ENCODE measurements around the gene ANXA6. TPM values are rescaled to one million over a fixed set of nuclear protein-coding genes. Genes with fewer than 3 reads are reported as not detected.

Gene ANXA6
- total RNA-seq, 1 donor from 2014 or later: 320 TPM

DNA sequence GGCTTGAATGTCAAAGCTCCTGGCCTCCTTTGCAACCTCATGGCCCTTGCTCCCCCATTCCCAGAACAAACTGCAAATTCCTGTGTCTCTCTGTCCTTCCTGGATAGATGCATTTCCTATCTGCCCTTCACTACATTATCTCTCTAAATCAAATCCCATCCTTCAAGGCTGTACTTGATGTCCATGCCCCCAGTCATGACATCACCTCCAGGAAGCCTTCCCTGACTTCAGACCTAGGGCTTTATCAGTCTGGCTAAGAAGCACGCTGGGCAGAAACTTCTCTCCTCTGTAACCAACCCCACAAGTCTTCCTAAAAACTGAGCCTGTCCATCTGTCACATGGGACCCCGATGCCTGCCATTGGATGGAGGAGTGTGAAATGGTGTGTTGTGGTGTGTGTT lies 51.1 kb downstream of the ANXA6 start:
- no peak overlapping the region for H3K4me3 Mint-ChIP-seq (ENCODE audit: unreplicated experiment)
- Histone ChIP-seq H3K79me2 (ENCODE audit: insufficient read depth, low read length) (no peaks in the 10 kb centered on the region), H3K27ac (ENCODE audit: low read depth, low read length) (no peak overlapping the region), H3K4me2 (ENCODE audit: low read length) (no peak overlapping the region), H3K4me3 (ENCODE audit: insufficient read depth, low read depth, low read length) (no peak overlapping the region), H3K36me3 (ENCODE audit: insufficient read depth, low read length) (peaks cover 60% of the 10 kb centered on the region), H4K20me1 (ENCODE audit: insufficient read depth, low read length) (peaks cover 66% of the 10 kb centered on the region), H2AFZ (ENCODE audit: low read depth, low read length) (no peak overlapping the region), H3K27me3 (ENCODE audit: insufficient read depth, low read length) (no peaks in the 10 kb centered on the region), H3K4me1 (ENCODE audit: insufficient read depth, low read length) (peaks cover 6% of the 10 kb centered on the region), H3K9ac (ENCODE audit: low read length) (no peak overlapping the region), H3K9me3 (ENCODE audit: insufficient read depth, low read depth, low read length) (no peaks in the 10 kb centered on the region)
- FAIRE-seq (no peak), DNase-seq (ENCODE audit: low read depth) (no peak)
- TF ChIP-seq EZH2 (IDR thresholded peaks at IDR 0.05; ENCODE audit: insufficient read depth, low read length) (no peak), CTCF (IDR thresholded peaks at IDR 0.05; ENCODE audit: insufficient read depth, low read depth, low read length) (no peak)
- no peaks in the 10 kb centered on the region for H3K27me3 Mint-ChIP-seq (ENCODE audit: low read depth, unreplicated experiment)
- H3K27ac Mint-ChIP-seq (ENCODE audit: unreplicated experiment): no peak overlapping the region
- H3K36me3 Mint-ChIP-seq (ENCODE audit: low read depth, unreplicated experiment): peaks cover 19% of the 10 kb centered on the region
- H3K9me3 Mint-ChIP-seq (ENCODE audit: unreplicated experiment): no peaks in the 10 kb centered on the region
- no peaks in the 10 kb centered on the region for H3K4me1 Mint-ChIP-seq (ENCODE audit: low read depth, unreplicated experiment)

DNA sequence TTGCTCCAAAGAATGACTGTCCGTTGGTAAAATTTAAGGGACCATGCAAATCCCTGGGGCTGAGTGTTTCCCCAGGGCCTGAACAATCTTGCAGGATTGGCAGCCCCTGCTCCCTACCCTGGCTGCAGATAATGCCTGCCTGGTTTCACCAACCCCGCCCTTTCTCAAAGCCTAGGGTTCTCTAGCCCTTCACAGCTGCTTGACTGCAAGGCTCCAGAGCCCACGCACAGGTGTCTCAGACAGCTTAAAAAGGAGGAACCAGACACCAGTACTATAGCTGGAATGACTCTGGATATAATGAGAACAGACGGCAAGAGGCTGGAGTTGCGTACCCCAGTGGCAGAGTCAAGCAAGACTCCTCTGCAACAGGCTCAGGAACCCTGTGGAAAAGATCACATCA lies 51.5 kb downstream of the ANXA6 start:
- H3K9ac ChIP-seq (ENCODE audit: low read length): no peak overlapping the region
- H4K20me1 ChIP-seq (ENCODE audit: insufficient read depth, low read length): peaks cover 62% of the 10 kb centered on the region
- H3K4me1 Mint-ChIP-seq (ENCODE audit: low read depth, unreplicated experiment): no peaks in the 10 kb centered on the region
- no peaks in the 10 kb centered on the region for H3K27me3 Mint-ChIP-seq (ENCODE audit: low read depth, unreplicated experiment)
- no peak overlapping the region for H2AFZ ChIP-seq (ENCODE audit: low read depth, low read length)
- FAIRE-seq (no peak), DNase-seq (ENCODE audit: low read depth) (no peak)
- no peak overlapping the region for H3K4me3 Mint-ChIP-seq (ENCODE audit: unreplicated experiment)
- H3K36me3 ChIP-seq (ENCODE audit: insufficient read depth, low read length): peaks cover 59% of the 10 kb centered on the region
- H3K36me3 Mint-ChIP-seq (ENCODE audit: low read depth, unreplicated experiment): peaks cover 19% of the 10 kb centered on the region
- H3K27me3 ChIP-seq (ENCODE audit: insufficient read depth, low read length): no peaks in the 10 kb centered on the region
- H3K27ac Mint-ChIP-seq (ENCODE audit: unreplicated experiment): no peak overlapping the region
- H3K27ac ChIP-seq (ENCODE audit: low read depth, low read length): no peak overlapping the region
- no peak for TF ChIP-seq EZH2 (IDR thresholded peaks at IDR 0.05; ENCODE audit: insufficient read depth, low read length)
- no peak for TF ChIP-seq CTCF (IDR thresholded peaks at IDR 0.05; ENCODE audit: insufficient read depth, low read depth, low read length)
- H3K4me1 ChIP-seq (ENCODE audit: insufficient read depth, low read length): peaks cover 6% of the 10 kb centered on the region
- no peak overlapping the region for H3K4me2 ChIP-seq (ENCODE audit: low read length)
- H3K9me3 Mint-ChIP-seq (ENCODE audit: unreplicated experiment): no peaks in the 10 kb centered on the region
- H3K79me2 ChIP-seq (ENCODE audit: insufficient read depth, low read length): no peaks in the 10 kb centered on the region
- no peaks in the 10 kb centered on the region for H3K9me3 ChIP-seq (ENCODE audit: insufficient read depth, low read depth, low read length)
- H3K4me3 ChIP-seq (ENCODE audit: insufficient read depth, low read depth, low read length): no peak overlapping the region

DNA sequence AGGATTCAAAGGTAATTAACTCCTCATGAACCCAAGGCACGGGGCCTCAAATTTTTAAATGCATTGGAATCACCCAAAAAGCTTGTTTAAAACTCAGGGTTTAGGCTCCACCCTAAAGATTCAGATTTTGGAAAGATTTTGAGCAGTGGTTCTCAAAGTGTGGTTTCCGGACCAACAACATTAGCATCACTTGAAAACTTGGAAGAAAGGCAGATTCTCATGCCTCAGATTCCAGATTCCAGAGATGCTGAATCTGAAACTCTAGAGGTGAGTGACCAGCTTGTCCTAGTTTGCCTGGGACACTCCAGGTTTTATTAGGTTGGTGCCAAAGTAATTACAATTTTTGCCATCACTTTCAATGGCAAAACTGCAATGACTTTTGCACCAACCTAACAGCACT lies 52.0 kb downstream of the ANXA6 start:
- Histone ChIP-seq H3K4me3 (ENCODE audit: insufficient read depth, low read depth, low read length) (no peak overlapping the region), H3K4me1 (ENCODE audit: insufficient read depth, low read length) (peaks cover 6% of the 10 kb centered on the region), H3K27me3 (ENCODE audit: insufficient read depth, low read length) (no peaks in the 10 kb centered on the region), H2AFZ (ENCODE audit: low read depth, low read length) (no peak overlapping the region), H3K27ac (ENCODE audit: low read depth, low read length) (no peak overlapping the region), H3K79me2 (ENCODE audit: insufficient read depth, low read length) (no peaks in the 10 kb centered on the region), H3K9ac (ENCODE audit: low read length) (no peak overlapping the region), H3K4me2 (ENCODE audit: low read length) (no peak overlapping the region), H3K9me3 (ENCODE audit: insufficient read depth, low read depth, low read length) (no peaks in the 10 kb centered on the region), H4K20me1 (ENCODE audit: insufficient read depth, low read length) (peaks cover 57% of the 10 kb centered on the region), H3K36me3 (ENCODE audit: insufficient read depth, low read length) (peaks cover 55% of the 10 kb centered on the region)
- no peak for FAIRE-seq
- peaks cover 4% of the 10 kb centered on the region for H3K4me1 Mint-ChIP-seq (ENCODE audit: low read depth, unreplicated experiment)
- H3K9me3 Mint-ChIP-seq (ENCODE audit: unreplicated experiment): no peaks in the 10 kb centered on the region
- H3K36me3 Mint-ChIP-seq (ENCODE audit: low read depth, unreplicated experiment): peaks cover 24% of the 10 kb centered on the region
- H3K27me3 Mint-ChIP-seq (ENCODE audit: low read depth, unreplicated experiment): no peaks in the 10 kb centered on the region
- H3K4me3 Mint-ChIP-seq (ENCODE audit: unreplicated experiment): no peak overlapping the region
- TF ChIP-seq EZH2 (IDR thresholded peaks at IDR 0.05; ENCODE audit: insufficient read depth, low read length) (no peak), CTCF (IDR thresholded peaks at IDR 0.05; ENCODE audit: insufficient read depth, low read depth, low read length) (no peak)
- no peak for DNase-seq (ENCODE audit: low read depth)
- H3K27ac Mint-ChIP-seq (ENCODE audit: unreplicated experiment): no peak overlapping the region
